HG02852 (cell line): ENCODE results near the gene MAP3K12.

ENCODE experiments used
- ATAC-seq: cut with Tn5 transposase; IDR thresholded peaks from one replicate; pipeline ENCODE4 v1.9.1; 2021; ENCODE audit warnings: mild to moderate bottlenecking, moderate library complexity; ENCODE audit not compliant: unreplicated experiment

Gene MAP3K12

DNA sequence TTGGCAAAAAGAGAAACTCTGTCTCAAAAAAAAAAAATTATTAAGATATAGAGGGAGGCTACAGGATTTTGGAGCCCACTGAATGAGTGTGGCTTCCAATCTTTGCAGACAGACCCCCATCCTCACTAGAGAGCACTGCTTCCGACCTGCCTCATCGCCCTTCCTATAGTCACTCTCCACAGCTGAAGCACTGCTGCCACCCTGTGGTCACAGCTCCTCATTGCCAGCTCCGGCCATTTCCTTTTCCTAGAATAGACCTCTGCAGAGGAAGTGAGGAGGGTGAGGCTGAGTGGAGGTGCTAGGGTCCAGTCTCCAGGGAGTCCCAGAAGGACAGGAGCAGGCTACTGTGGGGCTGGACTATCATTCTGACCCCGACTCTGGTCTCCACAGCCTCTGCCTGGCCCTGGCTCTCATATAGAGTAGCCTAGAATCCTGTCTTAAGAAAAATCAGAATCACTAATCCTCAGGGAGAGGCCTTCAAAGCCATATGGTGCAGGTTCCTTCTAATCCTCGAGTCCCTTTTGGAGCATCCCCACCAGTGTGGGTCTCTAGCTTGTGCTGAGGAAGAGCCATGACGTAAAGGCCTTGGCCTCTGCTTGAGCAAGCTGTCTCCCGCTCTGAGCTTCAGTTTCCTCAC is 9.4 kb upstream of the MAP3K12 start:
- ATAC-seq = peak; percentile 82

DNA sequence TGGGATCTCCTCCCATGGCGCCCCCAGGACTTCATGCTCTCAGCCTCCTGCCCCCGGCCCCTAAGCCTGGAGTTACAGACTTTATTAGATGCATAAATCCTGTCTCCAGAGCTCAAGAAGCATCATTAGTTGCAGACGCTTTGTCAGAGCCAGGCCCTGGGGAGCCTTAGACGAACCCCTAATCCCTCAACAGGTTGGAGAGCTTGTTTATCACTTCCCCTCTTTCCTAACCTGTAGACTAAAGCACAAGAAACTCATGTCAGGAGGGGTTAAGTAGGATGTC is 8.3 kb upstream of the MAP3K12 start:
- ATAC-seq = no peak

DNA sequence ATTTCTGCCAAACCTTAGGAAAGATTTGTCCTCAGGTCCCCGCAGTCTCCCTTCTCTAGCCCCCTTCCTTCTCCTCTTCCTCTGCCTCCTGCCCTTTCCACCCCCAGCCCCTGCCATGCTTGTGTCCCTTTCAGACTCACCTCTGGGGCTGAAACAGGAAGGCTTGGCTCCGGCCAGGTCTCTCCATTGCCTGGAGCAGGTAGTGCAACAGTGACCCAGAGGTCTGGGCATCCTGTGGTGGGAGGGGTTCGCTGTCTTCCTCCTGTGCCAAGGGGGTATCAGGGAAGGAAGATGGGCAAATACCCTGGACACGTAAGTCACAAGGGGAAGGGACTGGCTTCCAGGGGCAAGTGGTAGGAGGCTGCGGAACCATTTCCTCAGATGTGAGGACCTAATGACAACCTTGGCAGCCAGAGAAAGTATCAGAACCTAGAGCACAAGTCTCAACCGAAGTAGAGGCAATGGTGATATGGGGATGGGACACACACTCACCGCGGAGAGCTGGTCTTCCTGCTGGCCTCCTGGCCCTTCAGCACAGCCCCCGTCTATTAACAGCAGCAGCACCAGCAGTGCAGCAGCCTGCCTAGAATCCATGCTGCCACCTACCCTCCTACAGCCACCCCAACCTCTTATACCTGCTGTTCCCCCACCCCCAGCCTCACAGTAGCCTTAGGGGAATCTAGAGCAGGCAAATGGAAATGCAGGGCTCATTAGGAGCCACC is 7.8 kb upstream of the MAP3K12 start, which contains the start of gene NPFF:
Gene NPFF (minus strand): TSS at position 604 of the 722 bp plus-strand sequence. CDS start 10 bp downstream, at position 594.
- no peak for ATAC-seq

DNA sequence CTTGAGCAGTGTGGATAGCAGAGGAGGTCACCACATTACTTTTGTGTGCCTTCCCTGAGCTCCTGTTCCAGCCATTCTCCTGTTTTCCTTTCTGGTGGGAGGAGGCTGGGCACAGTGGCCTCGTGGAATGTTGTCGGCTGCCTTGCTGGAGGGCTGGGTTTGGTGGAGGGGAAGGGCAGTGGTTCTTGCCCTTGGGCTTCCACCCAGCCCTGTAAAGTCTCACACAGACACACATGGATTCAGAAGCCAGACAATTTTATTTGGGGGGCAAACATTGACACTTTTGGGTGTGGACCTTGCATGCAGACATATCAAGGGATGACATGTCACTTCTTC is 7.2 kb upstream of the MAP3K12 start:
- no peak for ATAC-seq

DNA sequence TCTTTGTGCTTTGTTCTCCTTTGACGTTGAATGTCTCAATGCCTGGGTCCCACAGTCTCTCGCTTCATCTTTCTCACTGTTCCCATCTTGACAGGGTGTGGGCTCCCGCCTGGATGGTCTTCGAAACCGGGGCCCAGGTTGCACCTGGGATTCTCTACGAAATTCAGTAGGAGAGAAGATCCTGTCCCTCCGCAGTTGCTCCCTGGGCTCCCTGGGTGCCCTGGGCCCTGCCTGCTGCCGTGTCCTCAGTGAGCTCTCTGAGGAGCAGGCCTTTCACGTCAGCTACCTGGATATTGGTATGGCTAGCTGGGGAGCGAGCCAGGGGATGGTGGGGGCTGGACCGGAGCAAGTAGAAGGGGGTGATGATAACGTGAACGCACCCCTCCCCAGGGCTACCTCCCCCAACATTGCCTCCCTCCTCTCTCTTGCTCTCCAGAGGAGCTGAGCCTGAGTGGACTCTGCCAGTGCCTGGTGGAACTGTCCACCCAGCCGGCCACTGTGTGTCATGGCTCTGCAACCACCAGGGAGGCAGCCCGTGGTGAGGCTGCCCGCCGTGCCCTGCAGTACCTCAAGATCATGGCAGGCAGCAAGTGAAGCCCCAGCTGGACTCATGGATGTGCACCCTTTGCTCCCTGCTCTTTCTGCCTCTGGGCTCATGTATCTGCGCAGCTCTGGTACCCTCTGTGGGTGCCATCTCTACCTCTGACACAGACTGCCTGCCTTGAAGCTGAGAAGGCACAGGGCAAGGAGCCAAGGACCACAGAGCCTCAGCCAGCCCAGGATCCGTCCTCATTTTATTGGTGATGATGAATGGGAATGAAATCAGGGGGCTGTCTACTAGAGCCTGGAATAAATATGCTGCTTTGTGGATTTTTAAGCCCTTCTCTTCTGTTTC is 6.5 kb upstream of the MAP3K12 start:
- ATAC-seq = no peak

DNA sequence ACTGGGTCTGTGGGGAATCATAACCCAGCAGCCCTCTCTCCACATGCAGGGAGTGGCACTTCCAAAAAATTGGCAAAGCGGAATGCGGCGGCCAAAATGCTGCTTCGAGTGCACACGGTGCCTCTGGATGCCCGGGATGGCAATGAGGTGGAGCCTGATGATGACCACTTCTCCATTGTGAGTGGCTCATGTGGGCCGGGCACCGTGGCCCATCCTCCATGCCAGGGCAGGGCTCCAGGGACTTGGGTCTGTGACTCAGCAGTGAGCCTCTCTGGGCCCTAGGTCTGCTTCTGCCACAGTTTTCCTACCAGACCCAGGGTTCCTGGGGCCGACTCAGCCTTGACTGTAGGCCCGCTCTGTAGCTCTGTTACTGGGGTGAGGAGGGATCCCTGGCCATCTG is 5.8 kb upstream of the MAP3K12 start:
- ATAC-seq = no peak

DNA sequence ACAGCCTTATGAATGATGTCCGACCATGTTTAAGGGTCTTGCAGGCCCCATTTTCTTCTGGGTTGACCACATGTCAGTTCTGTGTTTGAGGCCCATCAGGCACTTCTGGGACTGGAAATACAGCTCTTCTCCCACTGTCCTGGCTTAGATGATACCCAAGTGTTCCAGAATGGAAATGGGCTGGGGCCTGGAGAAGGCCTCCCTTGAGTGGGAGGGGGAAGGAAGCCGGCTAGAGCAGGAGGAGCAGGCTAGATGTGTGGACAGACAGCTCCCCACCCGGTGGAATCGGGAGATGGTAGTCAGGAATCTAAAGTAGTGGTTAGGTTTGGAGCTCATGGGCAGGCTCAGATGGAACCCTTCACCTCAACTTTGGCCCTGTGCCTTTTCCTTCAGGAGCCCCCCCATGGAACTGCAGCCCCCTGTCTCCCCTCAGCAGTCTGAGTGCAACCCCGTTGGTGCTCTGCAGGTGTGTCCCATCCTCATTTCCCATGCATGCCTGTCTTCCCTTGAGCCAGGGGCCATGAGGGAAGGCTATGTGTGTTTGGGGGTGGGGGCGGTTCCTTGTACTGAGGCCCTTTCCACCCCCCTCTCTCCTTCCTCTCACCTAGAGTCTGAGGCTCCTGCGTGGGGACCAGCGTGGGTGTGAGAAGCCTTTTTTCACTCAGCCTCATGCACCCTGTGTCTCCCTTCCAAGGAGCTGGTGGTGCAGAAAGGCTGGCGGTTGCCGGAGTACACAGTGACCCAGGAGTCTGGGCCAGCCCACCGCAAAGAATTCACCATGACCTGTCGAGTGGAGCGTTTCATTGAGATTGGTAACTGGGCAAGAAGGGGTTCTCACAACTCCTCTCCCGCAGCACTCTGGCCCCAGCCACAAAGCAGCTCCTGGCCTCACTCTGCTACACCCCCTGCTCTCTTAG is 5.0 kb upstream of the MAP3K12 start:
- ATAC-seq = no peak

DNA sequence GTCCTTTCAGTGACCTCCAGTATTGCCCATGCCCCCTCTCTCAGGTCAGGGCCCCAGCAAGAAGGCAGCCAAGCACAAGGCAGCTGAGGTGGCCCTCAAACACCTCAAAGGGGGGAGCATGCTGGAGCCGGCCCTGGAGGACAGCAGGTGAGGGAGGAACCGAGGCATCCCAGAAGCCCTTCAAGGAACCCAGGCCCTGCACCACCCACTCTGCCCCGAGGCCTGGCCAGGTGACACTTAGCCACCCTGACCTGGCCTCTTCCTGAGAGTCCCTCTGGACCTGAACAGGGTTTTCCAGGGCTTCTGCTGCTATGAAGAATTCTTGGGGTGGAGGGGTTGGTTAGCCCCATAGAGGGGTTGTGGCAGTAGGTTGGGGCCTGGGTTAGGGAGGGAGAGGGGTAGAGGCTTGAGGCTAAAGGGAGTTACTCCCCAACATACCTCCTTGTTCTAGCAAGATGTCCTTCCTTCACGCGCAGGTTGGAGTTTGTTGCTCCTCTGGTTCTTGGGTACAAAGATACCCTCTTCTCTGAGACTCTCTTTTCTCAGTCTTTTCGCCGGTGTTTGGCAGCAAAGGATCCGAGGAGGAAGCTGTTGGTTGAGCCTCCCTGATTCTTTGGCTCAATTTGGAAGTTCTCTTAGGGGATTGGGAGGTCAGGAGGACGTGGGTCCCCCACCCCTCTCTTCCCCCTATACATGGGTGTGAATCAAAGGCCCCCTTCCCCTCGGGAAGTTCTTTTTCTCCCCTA is 3.9 kb upstream of the MAP3K12 start:
- no peak for ATAC-seq

DNA sequence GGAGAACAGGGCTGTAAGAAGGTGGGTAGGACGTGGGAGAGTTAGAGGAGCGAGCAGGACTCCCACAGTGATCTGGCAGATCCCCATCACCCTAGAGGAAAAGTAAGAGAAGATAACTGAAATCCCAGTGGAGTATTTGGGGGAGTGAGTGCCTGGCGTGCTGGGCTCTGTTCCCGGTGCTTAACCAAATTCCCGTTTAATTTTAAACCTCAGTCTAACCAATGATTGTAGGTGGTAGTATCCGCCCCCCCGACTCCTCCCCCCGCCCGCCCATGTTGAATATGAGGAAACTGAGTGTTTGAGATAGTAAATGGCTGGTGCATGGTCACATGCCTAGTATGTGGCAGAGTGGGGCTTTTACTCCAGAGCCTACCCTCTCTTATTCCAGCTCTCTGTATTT is 3.1 kb upstream of the MAP3K12 start:
- no peak for ATAC-seq

DNA sequence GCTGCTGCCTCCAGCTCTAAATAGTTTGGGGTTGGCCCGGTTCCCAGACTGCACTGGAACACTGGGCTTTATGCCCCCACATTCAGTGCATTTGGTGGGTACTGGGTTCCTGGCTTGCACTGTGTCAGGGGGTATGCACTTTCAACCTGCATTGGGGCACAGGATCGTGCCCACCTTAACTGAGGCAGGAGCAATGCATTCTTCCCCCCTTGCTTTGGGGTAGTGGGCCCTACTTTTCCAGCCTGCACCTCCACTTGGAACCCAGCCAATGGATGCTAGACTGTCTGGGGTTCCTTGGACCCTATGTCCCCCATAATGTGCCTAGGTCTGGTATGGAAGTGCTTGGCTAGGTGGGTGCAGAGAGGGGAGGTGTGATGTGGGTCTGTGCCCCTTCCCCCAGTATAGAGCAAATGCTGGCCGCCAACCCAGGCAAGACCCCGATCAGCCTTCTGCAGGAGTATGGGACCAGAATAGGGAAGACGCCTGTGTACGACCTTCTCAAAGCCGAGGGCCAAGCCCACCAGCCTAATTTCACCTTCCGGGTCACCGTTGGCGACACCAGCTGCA is 2.4 kb upstream of the MAP3K12 start:
- no peak for ATAC-seq

DNA sequence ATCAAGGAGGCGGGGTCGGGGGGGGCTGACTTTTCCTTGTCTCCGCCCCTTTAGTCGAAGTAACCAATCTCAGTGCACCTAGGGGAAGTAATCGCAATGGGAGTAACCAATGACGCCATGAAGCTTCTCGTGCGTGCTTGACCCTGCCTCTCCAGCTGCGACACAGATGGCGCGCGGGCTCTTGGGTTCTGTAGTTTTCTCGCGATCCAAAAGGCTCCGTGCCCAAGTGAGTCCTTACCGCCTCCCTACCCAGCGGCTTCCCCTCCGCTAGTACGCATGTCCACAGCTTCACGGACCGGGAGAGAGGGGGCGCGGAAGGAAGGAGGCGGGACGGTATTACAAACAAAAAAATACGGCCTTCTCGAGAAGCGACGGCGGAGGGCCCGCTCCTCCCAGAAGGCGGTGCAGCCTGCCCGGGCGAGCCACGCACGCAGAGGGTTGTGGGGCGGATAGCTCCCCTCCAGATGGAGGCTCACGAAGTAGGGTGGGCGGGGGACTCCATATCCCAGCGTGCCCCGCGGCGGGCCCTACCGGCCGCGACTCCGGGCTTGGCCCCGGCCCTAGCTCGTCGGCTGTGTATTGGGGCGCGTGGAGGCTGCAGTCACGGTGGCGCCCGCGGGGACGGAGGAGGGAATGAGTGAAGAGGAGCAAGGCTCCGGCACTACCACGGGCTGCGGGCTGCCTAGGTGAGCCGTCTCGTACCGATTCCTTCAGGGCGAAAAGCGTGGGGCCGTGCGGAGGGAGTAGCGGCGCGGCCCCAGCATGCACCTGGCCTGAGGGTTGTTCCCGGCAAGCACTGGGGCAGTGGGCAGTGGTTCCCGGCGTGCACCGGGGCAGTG is 1.7 kb upstream of the MAP3K12 start, which contains the start of gene TARBP2:
Gene TARBP2 (plus strand): TSS at position 508 of the 839 bp plus-strand sequence. CDS start 126 bp downstream, at position 634.
- ATAC-seq = peak; percentile 70

DNA sequence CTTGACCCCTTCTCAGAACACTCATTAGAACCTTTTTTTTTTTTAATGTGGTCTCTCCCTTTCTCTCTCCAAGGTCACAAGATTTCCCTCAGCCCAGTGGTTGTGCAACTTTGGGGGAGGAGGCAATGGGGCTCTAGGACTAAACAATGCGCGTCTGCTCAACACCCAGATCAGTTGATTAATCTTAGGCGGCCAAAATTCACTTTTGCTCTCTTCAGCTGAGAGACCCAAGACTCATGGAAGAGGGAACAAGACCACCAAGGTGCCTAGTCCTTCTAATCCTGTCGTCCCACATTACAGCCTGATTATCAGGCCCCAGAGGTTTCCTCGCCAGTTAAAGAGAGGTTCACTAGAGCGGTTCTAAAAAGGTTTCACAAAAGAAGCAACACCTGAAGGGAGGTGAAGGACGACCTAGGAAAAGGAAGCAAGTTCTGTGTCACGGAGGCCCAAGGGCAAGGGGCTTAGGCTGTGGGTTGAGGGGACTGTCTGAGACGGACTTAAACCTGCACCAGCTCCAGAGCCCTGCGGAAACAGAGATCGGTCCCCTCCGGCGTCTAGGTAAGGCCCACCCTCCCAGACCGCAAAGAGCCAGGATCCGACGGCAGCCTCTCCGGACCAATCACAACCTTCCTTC is 1.0 kb upstream of the MAP3K12 start:
- no peak for ATAC-seq

DNA sequence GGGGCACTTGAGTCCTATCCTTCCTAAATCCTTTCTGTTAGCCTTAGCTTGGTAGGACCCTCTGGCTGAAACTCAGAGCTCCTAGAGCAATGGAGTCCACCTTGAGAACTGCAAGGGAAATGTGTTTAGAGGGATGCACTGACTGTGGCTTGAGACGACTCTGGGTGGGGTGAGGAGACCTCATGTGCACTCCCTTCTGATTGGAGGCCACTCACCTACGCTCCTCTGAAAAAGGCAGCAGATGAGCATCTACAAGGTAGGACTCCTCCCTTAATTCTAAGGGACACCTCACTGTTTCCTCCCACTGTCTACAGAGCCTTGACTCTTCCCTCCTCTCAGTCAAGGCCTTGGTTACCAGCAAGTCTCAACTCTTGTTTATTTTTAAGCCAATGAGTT is 1.0 kb downstream of the MAP3K12 start:
- no peak for ATAC-seq

DNA sequence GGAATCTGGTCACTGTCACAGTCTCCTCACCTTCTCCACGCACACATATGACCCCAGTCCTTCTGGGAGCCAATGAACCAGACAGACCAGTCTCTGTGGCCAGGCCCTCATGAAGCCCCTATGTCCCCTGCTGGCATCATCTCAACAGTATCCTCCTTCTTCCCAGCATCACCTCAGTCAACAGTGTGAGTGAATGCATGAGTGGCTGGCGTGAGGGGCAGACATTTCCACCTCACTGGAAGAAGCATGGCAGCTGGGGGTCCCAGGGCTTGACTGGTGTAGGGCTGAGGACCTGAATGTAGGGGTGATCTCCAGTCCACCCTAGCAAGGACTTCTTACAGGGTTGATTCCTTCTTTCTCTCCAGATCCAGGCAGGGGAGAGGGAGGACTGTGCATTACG is 1.8 kb downstream of the MAP3K12 start:
- ATAC-seq = no peak

DNA sequence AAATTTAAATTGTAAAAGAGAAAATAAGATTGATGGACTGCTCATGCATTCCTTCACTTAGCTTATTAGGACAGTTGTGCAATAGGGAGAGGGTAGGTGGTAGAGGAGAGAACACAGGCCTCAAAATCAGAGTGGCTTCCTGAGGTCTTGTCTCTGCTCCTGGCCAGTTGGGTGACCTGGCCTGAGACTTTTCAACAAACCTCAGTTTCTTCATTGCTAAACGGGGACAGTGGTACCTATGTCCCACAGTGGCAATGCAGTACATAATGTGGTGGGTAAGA is 2.6 kb downstream of the MAP3K12 start:
- no peak for ATAC-seq

DNA sequence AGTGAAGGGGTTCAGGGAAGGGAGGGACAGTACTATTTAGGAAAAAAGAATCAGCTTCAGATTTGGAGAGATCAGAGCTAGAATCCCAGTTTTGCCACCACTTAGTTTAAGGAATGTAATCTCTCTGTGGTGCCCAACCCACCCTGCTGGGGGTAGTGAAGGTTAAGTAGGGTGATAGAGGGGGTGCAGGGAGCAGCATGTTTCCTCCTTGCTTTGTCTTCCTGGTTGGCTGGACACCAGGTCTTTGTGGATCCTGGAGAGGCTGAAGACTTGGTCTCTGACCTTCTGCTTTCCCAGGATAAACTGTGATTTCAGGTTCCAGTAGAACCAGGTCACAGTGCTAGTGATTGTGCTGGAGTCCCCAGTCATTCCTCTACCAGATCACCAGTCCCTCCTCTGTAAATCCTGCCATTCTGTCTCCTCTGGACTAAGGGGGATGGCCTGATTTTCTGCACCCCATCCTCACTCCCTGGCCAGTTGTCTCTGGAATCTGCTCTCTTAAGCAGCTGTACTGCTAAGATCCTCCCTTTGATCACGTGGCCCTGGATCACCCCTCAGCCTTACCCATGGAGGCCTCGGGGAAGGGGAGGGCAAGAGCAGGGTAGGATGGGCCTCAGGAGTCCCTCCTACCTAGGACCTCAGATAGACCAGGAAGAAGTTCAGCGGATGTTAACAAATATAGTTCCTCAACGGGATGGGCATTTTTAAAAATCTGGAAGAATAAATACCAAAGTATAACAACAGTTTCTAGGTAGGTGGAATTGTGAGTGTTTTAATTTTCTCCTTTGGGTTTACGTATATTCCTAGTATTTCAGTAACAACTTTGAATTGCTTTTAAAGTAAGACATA is 3.1 kb downstream of the MAP3K12 start:
- ATAC-seq = no peak

DNA sequence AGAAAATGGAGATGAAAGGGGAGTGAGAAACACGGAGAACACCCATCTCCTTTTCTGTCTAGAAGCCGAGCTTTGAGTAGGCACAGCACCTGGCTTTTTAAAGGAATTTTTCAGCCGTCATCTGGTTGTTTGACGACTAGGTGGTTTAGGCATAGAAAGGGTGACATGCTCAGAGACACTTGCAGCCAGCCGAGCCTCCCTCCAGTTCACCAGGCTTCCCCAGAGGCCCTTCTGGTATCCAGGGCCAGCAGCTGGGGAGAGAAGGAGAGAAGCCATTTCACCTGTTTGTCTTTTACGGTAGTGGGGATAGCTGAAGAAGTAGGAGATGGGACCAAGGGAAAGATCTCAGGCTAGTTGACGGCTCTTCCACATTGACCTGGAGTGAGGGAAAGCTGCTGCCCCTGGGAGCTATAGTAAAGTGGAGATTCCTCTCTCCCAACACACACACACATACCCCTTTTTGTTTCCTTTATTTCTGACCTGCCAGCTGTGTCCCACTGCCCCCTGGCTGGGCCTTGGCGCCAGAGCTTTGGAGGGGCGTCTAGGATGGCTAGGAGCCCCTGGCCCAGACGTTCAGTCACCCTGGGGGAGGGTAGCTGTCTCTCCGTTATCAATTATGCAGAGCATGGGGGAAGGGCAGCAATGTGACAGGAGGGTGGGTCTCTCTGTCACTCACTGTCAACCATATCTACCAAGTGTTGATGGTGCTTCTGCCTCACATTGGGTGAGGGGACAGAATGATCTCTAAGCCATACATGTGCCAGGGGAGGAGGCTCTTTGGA is 5.5 kb downstream of the MAP3K12 start:
- ATAC-seq = no peak
